HepG2 (cell line): ENCODE data around the gene TATDN3. TPM values are rescaled to one million over a fixed set of nuclear protein-coding genes. Genes with fewer than 3 reads are reported as not detected.

Experiments used
- AGO2 ChIP-seq: fragments of 200-400 bp; formaldehyde crosslinking; optimal IDR thresholded peaks from 2 replicates; pipeline ENCODE3; 2017; ENCODE audit warnings: mild to moderate bottlenecking, low read depth, low read length, moderate library complexity
- FIP1L1 ChIP-seq: fragments of 200-400 bp; formaldehyde crosslinking; IDR thresholded peaks from 2 replicates; pipeline ENCODE4 v1.6.1; 2018; ENCODE audit warnings: low read depth, mild to moderate bottlenecking, low read length, moderate library complexity, borderline replicate concordance; ENCODE audit not compliant: insufficient read depth
- KDM6A ChIP-seq: IDR thresholded peaks from 2 replicates; pipeline ENCODE4 v1.6.1; 2016; ENCODE audit warnings: low read depth
- PHB2 ChIP-seq: fragments of 450-650 bp; IDR thresholded peaks from 2 replicates; pipeline ENCODE4 v1.6.1; 2018; ENCODE audit not compliant: partially characterized antibody
- PHF5A ChIP-seq: IDR thresholded peaks from one replicate; pipeline ENCODE4 v1.6.1; 2018; ENCODE audit warnings: low read depth, missing genetic modification reagents; ENCODE audit not compliant: unreplicated experiment
- ZBTB40 ChIP-seq, 2 experiments: fragments of 450-650 bp in 1 of 2; sonication (generic) in 1 of 2; formaldehyde crosslinking in 1 of 2; IDR thresholded peaks; 2 replicates each; pipeline versions ENCODE4 v1.6.1 to v1.8.0; 2016 to 2022; ENCODE audit warnings: antibody characterized with exemption in 1 of 2, mild to moderate bottlenecking in 1 of 2, missing genetic modification reagents in 1 of 2
- ZFP37 ChIP-seq: sonication (generic); formaldehyde crosslinking; IDR thresholded peaks from 2 replicates; pipeline ENCODE4 v1.4.0; 2020; ENCODE audit warnings: missing genetic modification reagents, borderline replicate concordance
- ZNF362 ChIP-seq: sonication (generic); formaldehyde crosslinking; IDR thresholded peaks from 2 replicates; pipeline ENCODE4 v1.4.0; 2020; ENCODE audit warnings: missing genetic modification reagents, mild to moderate bottlenecking, borderline replicate concordance
- ZNF703 ChIP-seq: sonication (generic); formaldehyde crosslinking; IDR thresholded peaks from 2 replicates; pipeline ENCODE4 v1.5.1; 2020; ENCODE audit warnings: missing genetic modification reagents, mild to moderate bottlenecking, moderate library complexity, borderline replicate concordance
- ZSCAN30 ChIP-seq: sonication (generic); formaldehyde crosslinking; IDR thresholded peaks from 2 replicates; pipeline ENCODE4 v1.5.0; 2020; ENCODE audit warnings: mild to moderate bottlenecking, missing genetic modification reagents
- polyA plus RNA-seq, 8 experiments: library from polyadenylated mRNA; depleted of rRNA in 3 of 8; stranded (reverse) in 7 of 8; unstranded in 1 of 8; fragments of >200 nt; fragmentation: Illumina TruSeq in 4 of 8; extraction: Trizol in 4 of 8; gene quantifications; 2 replicates each; pipeline versions ENCODE4 v1.2.1 to v1.2.3, GENCODE V29; 2011 to 2016; ENCODE audit warnings: low read depth in 4 of 8, missing spikeins in 1 of 8, mixed read lengths in 1 of 8; ENCODE audit not compliant: insufficient read depth in 1 of 8
- total RNA-seq, 5 experiments: library from RNA; depleted of rRNA; stranded (reverse); fragments of >200 nt; fragmentation: Illumina TruSeq; extraction: Trizol; gene quantifications; 2 replicates each; pipeline ENCODE4 v1.2.3, GENCODE V29; 2016; ENCODE audit warnings: low read depth in 1 of 5

The TATDN3 gene
- total and polyA plus RNA-seq, 2 of the 13 experiments (the other 11 are each of a cell fraction or from before 2014, with no cell fraction given) = 7.3 to 8.6 TPM

GRCh38 chr1:212752934-212753497 lies 38.7 kb upstream of the TATDN3 start (continued):
- TF ChIP-seq ZBTB40 (IDR thresholded peaks at IDR 0.05) (no peak), ZBTB40 (CRISPR knock-in tag; IDR thresholded peaks at IDR 0.05) (no peak), PHB2 (no peak), ZSCAN30 (CRISPR knock-in tag) (no peak), KDM6A (CRISPR knock-in tag) (no peak), ZFP37 (CRISPR knock-in tag) (no peak), AGO2 (no peak), PHF5A (CRISPR knock-in tag) (no peak), FIP1L1 (no peak), ZNF703 (CRISPR knock-in tag) (no peak), ZNF362 (CRISPR knock-in tag) (no peak)
